PFSK-1 (cell line): ENCODE results near the gene SHISAL1.

Experiments
- FOXP2 ChIP-seq: optimal IDR thresholded peaks from 2 replicates; pipeline ENCODE3; 2011; ENCODE audit warnings: borderline replicate concordance, control low read depth, inconsistent platforms; ENCODE audit not compliant: insufficient read depth; ENCODE audit errors: extremely low read length, extremely low read depth
- POLR2AphosphoS5 ChIP-seq: IDR thresholded peaks from 2 replicates; pipeline ENCODE4 v1.6.1; 2012; ENCODE audit warnings: low read depth, mild to moderate bottlenecking, control low read depth, low read length, moderate library complexity
- SIN3A ChIP-seq: IDR thresholded peaks from 2 replicates; pipeline ENCODE4 v1.6.1; 2012; ENCODE audit warnings: mild to moderate bottlenecking, low read length, moderate library complexity, borderline replicate concordance; ENCODE audit not compliant: insufficient read depth
- TAF1 ChIP-seq: IDR thresholded peaks from 2 replicates; pipeline ENCODE4 v1.6.1; 2012; ENCODE audit warnings: low read length, control low read depth, borderline replicate concordance; ENCODE audit not compliant: insufficient read depth
- TF ChIP-seq, protein P1 (sequence below), 2 experiments: IDR thresholded peaks; 2 replicates each; pipeline versions ENCODE4 v1.6.1 to v1.8.0; 2011 to 2012; ENCODE audit warnings: low read depth in 2 of 2, low read length in 2 of 2, control low read depth in 1 of 2, inconsistent platforms in 1 of 2, mild to moderate bottlenecking in 1 of 2, moderate library complexity in 1 of 2; ENCODE audit not compliant: insufficient read depth in 1 of 2

SHISAL1 gene

GRCh38 chr22:44280665-44281188 lies 32.0 kb downstream of the SHISAL1 start:
- TF ChIP-seq SIN3A: no peak
- TF ChIP-seq FOXP2: no peak
- TF ChIP-seq POLR2AphosphoS5: no peak
- TF ChIP-seq, protein P1, sequence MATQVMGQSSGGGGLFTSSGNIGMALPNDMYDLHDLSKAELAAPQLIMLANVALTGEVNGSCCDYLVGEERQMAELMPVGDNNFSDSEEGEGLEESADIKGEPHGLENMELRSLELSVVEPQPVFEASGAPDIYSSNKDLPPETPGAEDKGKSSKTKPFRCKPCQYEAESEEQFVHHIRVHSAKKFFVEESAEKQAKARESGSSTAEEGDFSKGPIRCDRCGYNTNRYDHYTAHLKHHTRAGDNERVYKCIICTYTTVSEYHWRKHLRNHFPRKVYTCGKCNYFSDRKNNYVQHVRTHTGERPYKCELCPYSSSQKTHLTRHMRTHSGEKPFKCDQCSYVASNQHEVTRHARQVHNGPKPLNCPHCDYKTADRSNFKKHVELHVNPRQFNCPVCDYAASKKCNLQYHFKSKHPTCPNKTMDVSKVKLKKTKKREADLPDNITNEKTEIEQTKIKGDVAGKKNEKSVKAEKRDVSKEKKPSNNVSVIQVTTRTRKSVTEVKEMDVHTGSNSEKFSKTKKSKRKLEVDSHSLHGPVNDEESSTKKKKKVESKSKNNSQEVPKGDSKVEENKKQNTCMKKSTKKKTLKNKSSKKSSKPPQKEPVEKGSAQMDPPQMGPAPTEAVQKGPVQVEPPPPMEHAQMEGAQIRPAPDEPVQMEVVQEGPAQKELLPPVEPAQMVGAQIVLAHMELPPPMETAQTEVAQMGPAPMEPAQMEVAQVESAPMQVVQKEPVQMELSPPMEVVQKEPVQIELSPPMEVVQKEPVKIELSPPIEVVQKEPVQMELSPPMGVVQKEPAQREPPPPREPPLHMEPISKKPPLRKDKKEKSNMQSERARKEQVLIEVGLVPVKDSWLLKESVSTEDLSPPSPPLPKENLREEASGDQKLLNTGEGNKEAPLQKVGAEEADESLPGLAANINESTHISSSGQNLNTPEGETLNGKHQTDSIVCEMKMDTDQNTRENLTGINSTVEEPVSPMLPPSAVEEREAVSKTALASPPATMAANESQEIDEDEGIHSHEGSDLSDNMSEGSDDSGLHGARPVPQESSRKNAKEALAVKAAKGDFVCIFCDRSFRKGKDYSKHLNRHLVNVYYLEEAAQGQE (IDR thresholded peaks at IDR 0.05; ENCODE audit: insufficient read depth in 1 of 2, low read depth in 2 of 2, low read length in 2 of 2): no peak
- no peak for TF ChIP-seq TAF1

- TF ChIP-seq SIN3A (no peak), POLR2AphosphoS5 (no peak), FOXP2 (no peak), TAF1 (no peak)
- TF ChIP-seq, protein P1 (IDR thresholded peaks at IDR 0.05; ENCODE audit: insufficient read depth in 1 of 2, low read depth in 2 of 2, low read length in 2 of 2): no peak
Observed at GRCh38 chr22:44279069-44279360, 33.7 kb downstream of the SHISAL1 start.

GRCh38 chr22:44278243-44279068 lies 34.3 kb downstream of the SHISAL1 start:
- no peak for TF ChIP-seq TAF1
- TF ChIP-seq FOXP2: no peak

- TF ChIP-seq, protein P1 (IDR thresholded peaks at IDR 0.05; ENCODE audit: insufficient read depth in 1 of 2, low read depth in 2 of 2, low read length in 2 of 2): no peak
- no peak for TF ChIP-seq SIN3A
- no peak for TF ChIP-seq FOXP2
Observed at GRCh38 chr22:44277386-44278135, 35.2 kb downstream of the SHISAL1 start.

GRCh38 chr22:44276706-44277356 lies 35.9 kb downstream of the SHISAL1 start:
- TF ChIP-seq POLR2AphosphoS5 (no peak), FOXP2 (no peak), TAF1 (no peak), SIN3A (no peak)
- TF ChIP-seq, protein P1 (IDR thresholded peaks at IDR 0.05; ENCODE audit: insufficient read depth in 1 of 2, low read depth in 2 of 2, low read length in 2 of 2): no peak
